Activated CD8-positive, alpha-beta memory T cell treated with anti-CD3 and anti-CD28 coated beads, Interleukin-2, amount 50 U/mL, for 24 hours (primary cell): ENCODE results near the gene HIVEP1.

Experiments
- DNase-seq: peaks from one replicate; pipeline ENCODE4 v3.0.0-alpha.2; 2020; ENCODE audit errors: extremely low read depth

Gene HIVEP1

DNA sequence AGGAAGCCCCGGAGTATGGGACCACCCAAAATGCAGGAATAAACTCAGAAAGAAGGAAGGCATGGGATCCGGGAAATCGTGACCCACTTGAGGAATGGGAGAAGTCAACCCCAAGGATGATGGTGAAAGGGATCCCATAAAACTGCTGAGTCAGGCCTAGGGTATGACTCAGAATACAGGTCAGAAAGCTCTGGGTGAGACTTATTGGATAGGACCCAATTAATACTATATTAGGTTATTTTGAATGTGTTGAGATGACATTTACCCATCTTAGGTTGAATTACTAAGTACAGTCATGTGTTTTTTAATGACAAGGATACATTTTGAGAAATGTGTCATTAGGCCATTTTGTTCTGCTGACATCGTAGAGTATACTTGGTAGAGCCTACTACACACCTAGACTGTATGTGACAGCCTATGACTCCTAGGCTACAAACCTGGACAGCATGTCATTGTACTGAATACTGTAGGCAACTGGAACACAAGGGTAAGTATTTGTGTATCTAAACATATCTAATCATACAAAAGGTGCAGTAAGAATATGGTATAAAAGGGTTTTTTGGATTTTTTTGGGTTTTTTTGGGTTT is 17.1 kb upstream of the HIVEP1 start:
- DNase-seq, result no peak

DNA sequence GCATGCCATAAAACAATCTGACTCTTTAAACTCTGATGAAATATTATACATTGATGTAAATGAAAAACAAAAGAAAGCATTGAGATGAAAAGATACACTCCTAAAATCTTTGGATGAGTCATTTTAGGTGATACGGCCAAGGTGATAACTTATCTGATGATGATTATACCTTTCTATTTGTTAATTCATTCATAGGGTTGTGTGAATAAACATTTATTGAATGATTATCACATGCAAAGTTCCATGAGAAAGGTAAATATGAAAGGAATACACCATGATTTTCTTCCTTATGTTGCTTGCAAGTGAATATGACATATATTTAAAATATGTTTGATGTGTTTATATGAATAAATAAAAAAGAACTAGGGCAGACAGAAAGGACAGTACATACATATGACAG is 15.4 kb upstream of the HIVEP1 start:
- DNase-seq, result no peak

GRCh38 chr6:11999246-11999645 is 12.9 kb upstream of the HIVEP1 start:
- no peak for DNase-seq

DNA sequence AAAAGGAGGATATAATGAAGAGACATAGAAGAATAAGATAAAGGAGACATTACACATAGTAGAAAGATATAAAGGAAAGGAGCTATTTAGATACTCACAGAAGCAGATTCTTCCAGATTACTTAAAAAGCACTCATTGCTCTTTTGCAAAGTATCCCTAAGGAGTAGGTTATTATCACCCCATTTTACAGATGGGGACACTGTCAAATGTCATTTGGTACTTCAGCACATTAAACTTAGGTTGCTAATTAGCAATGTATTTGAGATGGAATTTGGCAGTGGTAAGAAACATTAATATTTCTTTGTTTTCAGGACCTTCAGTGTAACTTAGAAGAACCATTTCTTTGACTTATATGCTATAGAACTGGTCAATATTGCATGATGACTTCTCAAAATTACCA is 11.9 kb upstream of the HIVEP1 start:
- no peak for DNase-seq

GRCh38 chr6:12001004-12001705 is 11.0 kb upstream of the HIVEP1 start:
- DNase-seq, result no peak

DNA sequence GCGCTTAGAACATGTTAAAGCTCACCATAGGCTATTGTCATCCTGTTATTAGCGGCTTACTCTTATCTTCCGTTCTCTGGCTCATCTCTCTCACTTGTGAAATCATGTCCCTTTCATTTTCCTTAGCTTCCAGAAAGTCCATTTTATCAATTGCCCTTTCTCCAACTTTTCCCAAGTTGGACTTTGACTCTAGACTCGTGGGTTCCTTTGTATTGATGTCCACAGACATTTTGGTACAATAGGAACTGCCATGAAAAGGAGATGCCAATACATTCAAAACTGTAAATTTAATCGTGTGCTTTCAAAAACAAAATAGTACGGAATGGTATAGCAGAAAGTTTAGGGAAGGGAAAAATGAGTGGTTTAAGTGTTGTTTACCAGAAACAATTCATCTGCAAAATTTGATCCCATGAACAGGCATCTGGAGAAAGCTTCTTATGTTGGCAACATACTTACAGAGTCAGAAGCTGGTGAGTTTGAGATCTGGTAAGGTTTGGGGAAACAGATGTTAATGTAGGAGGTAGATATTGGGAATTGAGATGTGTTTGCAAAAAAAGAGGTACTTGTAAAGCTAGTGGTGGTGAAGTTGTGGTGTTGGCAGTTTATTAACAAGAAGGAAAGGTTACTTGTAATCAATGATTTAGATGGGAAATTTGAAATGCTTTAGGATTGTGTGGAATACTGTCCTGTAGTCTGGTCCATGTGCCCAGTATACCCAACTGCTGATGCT is 10.2 kb upstream of the HIVEP1 start:
- no peak for DNase-seq

- no peak for DNase-seq
Observed at GRCh38 chr6:12007473-12007872, 4.6 kb upstream of the HIVEP1 start.

- DNase-seq, result no peak
Observed at GRCh38 chr6:12007887-12008286, 4.2 kb upstream of the HIVEP1 start.

DNA sequence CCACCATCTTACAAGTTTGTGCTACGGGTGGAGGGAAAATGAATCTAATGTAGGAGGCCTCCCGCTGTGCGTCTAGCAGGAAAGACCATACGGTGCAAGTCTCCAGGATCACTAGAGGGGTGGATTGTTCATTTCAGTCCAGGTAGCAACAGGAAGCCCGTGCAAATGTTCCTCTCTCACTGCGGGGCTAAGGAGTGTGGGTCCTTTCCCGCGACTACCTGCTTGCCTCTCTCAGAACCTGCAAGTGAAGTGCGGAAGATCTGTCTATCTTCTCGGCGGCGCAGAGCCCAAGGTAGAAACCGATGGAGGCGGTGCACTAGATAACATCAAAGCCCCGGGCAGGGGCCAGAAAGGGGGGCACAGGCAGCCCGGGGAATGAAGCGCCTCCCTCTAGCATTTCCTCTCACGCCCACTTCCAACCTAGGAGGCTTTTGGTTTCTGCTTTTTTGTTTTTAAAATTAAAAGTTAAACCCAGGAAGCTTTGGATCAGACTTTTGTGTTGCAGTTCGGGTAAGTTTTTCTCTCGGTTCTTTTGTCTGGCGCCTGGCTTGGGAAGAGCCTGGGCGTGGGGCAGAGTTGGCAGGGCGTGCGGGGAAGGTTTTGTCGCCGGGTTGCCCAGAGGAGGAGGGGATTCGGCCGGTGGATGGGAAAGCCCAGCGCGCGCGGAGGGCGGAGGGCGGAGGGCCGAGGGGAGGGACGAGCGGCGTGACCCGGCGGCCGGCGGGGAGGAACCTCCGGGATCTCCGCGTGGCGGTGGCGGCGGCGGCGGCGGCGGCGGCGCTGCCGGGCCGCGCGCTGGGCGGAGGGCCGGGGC is 3.5 kb upstream of the HIVEP1 start:
- peak; percentile 64 for DNase-seq

GRCh38 chr6:12009180-12009685 is 2.9 kb upstream of the HIVEP1 start:
- DNase-seq, result no peak

GRCh38 chr6:12009876-12010634 is 2.1 kb upstream of the HIVEP1 start:
- no peak for DNase-seq

GRCh38 chr6:12010635-12011275 is 1.4 kb upstream of the HIVEP1 start:
- DNase-seq, result no peak

- peak; percentile 93 for DNase-seq
Observed at GRCh38 chr6:12011276-12012037, 655 bp upstream of the HIVEP1 start.

- DNase-seq, result no peak
Observed at GRCh38 chr6:12012558-12013306, 620 bp downstream of the HIVEP1 start.

DNA sequence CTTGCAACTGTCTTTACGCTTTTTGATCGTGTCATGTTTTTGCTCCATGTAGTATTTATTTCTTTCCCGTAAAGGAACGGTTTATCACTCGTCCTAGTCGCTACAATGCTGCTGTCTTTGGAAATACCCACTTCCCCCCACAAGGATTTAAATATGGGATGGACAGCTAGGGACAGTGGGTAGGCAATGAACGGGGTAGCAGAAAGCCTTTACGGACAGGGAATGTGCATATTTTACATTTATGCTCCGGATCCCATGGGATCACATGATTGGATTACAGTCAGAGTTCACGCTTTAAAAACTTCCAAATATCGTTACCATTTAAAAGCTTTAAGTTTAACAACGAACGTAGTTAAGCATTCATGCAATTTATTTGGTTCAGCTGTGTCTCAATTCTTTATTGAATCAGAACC is 1.2 kb downstream of the HIVEP1 start:
- no peak for DNase-seq

GRCh38 chr6:12014027-12014872 is 2.1 kb downstream of the HIVEP1 start:
- DNase-seq, result no peak

- no peak for DNase-seq
Observed at GRCh38 chr6:12014873-12015149, 2.7 kb downstream of the HIVEP1 start.

DNA sequence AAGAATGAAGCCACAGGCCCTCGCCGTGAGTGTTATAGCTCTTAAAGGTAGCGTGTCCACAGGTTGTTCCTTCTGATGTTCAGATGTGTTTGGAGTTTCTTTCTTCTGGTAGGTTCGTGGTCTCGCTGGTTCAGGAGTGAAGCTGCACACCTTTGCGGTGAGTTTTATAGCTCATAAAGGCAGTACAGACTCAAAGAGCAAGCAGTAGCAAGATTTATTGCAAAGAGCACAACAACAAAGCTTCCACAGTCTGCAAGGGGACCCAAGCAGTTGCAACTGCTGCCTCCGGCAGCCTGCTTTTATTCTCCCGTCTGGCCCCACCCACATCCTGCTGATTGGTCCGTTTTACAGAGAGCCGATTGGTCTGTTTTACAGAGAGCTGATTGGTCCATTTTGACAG is 5.2 kb downstream of the HIVEP1 start:
- DNase-seq, result no peak
